Activated T-cell treated with anti-CD3 and anti-CD28 coated beads for 1 hour (primary cell): ENCODE results near the gene TRIM3.

Experiments
- DNase-seq: peaks from one replicate; pipeline ENCODE4 v3.0.0-alpha.2; 2020; ENCODE audit warnings: low read depth

The TRIM3 gene

DNA sequence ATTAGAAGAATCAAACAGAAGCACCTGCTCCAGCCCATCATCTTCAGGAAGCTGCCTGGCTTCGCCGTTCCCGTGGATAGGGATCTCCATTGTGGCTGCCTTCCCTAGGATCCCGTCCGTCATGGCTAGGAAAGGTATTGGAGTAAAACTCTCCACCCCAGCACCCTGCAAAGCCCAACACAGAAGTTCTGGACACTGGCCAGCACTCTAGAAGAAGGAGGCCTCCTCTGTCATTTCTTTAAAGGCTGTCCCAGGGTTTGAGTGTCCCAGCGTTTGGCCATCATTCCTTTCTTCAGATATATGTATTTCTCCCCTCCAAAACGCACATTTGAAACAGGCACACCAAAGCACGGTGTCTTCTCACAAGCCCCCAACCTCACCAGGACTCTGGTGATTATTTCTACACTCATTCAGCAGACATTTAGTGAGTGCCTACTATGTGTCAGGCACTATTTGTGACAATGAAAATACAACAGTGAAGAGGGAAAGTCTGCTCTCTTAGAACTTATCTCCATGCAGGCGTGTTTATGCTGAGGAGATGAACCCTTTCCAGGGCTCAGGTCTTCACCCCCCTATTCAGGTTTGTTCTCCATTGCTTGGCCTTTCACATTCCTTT is 6.7 kb upstream of the TRIM3 start:
- no peak for DNase-seq

GRCh38 chr11:6476571-6476970 is 2.8 kb upstream of the TRIM3 start:
- no peak for DNase-seq

DNA sequence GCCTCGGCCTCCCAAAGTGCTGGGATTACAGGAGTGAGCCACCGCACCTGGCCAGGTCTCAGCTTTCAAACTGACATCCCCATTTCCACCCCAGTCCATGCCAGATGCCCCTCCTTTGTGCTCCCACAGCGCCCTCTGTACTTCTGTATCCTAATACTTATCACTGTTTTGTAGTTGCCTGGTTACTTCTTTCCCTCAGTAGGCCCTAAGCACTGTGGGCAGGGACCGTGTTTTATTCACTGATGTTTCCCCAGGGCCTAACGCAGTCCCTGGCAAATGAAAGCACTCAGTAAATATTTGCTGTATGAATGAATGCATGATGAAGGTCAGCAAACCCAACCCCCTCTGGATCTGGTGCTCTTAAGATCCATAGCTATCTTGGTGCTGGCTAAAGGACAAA is 2.2 kb upstream of the TRIM3 start:
- no peak for DNase-seq

- DNase-seq = no peak
These were observed 1.2 kb upstream of the TRIM3 start for GRCh38 chr11:6474806-6475500.

DNA sequence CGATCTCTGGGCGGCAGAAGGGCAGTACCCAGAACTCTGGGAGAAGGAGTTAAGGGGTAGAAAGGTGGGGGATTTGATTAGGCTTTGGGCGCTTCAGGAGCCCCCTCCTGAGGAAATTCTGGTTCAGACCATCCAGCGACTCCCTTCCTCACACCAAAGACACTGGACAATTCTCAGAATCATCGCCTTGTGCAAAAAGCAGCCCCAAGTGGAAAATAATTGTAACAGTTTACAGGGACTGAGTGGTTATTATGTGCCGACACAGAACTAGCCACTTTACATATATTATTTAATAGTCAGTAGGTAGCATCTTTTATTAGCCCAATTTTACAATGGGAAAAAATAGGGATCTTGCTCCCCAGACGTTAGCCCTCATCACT is 662 bp upstream of the TRIM3 start:
- no peak for DNase-seq

DNA sequence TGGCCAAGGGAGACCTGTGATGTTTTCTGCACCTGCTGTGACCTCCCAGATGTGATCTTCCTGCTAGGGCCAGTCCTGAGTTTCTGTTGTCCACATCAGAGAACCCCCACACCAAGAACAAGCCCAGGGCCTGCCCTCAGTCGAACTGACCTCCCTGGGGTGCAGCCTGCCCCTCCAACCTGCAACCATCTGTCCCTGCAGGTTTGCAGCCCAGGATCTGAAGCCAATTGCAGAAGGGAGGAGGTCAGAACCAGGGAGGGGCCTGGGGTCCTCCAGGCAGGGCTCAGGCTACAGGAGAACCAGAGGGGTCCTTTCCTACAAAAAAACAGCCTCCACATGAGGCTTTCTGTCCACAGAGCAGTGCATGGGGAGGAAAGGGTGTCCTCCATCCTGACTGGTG is 807 bp downstream of the TRIM3 start:
- no peak for DNase-seq

- DNase-seq = no peak
These were observed 4.1 kb downstream of the TRIM3 start for GRCh38 chr11:6469599-6469998.

- DNase-seq = no peak
These were observed 4.8 kb downstream of the TRIM3 start for GRCh38 chr11:6468712-6469495.

GRCh38 chr11:6459099-6459450 is 14.7 kb downstream of the TRIM3 start:
- no peak for DNase-seq

DNA sequence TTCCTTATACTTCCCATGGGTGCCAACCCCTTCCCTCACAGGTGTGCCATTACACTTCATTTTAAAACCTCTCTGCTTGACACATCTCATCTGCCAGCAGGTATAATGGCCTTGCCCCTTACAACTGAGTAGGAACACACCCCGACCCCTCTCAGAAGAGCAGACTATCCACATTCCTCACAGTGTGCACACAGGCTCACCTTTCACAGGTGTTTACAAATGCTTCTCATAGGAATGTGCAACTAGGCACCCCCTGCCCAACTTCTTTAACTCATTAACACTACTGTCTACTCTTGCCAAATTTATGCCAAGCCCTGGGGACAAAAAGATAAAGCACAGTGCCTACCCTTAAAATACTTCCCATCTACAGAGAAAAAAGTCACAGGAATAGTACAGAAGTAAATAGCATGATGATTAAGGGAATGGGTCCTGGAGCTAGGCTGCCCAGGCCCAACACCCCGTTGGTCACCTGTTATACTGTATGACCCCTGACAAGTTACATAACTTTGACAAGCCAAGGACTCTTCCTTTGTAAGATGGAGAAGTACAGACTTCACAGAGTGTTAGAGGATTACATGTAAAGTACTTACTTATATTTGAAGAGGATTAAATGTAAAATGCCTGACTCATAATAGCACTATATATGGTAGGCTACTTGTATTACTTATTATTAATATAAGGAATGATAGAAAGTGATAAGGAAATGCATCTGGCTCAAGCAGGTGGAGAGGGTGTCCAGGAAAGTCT is 15.2 kb downstream of the TRIM3 start:
- no peak for DNase-seq

DNA sequence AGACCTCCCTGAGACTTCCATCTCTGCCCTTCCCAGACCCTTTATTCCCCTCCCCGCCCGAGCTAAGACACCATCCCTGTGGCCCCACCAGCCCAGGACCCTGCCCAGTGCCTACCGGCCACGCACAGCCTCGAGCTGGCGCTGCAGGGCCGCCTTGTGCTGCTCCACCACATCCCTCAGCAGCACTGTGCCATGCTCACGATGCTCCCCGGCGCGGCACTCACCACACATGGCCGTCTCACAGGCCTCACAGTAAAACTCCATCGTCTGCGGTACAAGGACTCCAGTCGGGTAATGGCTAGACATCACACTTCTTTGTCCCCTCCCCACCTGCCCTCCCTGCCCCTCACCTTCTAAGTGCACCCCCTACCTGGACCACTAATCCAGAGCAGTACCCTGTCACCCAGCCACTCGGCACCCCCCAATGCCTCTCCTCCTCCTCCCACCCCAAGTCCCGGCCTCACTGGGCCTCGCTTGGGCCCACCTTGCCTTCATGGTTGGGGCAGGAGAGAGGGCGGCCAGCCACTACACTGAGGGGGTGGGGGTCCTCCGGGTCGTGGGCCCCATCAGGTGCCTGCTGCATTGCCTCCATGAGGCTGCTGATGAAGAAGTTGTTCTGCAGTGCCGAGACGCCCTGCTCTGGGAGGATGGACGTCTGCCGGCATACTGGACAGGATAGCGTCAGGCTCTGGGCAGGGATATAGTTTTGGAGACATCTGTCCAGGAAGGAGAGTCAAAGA is 16.0 kb downstream of the TRIM3 start:
- DNase-seq = no peak

DNA sequence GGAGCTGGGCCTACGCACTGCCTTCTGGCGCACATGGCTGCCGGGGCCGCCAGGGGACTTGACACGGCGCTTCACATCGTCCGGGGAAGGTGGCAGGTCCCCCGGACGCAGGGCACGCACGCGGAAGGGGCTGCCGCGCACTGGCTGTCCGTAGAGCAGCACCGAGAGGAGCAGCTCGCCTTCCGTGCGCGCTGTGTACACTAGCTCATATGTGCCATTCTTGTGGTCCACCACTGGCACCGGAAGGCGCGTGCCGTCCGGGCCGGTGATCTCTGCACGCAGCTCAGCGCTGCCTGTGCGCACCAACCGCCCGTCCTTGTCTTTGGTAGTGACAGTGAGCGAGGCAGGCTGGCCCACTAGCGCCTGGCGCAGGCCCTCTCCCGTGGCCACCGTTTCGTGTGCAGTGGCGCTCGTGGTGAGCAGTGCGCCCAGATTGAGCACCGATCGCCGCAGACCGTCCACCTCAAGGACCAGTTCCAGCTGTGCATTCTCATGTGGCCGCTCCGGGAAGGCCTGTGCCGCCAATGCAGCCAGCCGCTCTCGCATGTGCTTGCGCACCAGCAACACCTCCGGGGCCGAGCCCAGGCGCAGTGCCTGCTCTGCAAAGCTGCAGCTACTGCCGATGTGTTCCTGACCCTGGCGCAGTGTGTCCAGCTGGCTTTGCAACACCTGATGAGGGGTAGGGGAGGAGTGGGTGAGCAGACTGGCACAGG is 17.2 kb downstream of the TRIM3 start:
- no peak for DNase-seq

DNA sequence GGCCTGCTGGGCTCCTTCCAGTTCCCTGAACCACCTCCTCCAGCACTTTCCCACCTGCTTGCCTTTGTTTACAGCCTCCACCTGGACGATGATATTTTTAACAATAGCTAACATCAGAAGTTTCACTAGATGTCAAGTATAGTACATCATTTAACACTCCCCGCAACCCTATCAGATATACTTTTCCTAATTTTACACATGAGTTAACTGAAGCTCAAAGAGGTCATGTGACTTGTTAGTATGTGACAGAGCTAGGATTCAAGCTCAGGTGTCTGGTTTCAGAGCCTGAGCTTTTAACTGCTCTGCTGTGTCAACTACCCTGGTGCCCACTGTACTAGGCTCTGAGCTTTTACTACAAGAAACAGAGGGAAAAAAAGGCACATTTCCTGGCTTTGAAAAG is 18.7 kb downstream of the TRIM3 start:
- DNase-seq = no peak

DNA sequence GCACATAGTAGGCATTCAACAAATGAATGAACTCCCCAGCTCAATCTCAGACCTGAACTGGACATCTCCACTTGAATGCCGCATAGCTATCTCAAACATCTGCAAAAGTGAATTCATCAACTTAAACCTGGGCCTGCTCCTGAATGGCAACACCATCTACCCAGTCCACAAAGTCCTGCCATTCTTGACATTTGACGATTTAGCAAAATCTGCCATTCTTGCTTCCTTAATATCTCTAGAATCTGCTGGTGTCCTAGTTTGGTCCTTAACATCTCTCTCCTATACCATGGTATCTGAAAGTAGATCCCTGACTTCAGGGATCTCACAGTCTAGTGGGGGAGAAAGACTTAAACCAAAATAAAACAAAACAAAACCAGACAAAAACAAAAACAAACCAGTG is 20.6 kb downstream of the TRIM3 start:
- DNase-seq = no peak

DNA sequence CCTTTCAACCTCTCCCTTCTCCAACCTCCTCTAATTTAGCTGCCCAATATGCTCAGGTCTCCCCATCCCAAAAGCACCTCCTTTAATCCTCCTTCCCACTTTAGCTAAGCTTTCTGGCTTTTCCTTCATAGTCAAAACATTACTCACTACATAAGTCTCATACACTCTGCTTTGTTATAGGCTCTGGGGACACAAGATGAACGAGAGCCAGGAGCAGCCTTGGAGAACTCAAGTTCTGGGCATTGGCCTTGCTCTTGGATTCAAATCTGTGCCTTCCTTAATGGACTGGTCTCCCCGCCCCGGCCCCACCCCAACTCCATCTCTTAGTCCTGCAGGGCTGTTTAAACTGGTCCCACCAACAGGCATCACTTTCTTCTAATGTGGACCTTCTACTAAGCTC is 21.5 kb downstream of the TRIM3 start:
- DNase-seq = no peak

DNA sequence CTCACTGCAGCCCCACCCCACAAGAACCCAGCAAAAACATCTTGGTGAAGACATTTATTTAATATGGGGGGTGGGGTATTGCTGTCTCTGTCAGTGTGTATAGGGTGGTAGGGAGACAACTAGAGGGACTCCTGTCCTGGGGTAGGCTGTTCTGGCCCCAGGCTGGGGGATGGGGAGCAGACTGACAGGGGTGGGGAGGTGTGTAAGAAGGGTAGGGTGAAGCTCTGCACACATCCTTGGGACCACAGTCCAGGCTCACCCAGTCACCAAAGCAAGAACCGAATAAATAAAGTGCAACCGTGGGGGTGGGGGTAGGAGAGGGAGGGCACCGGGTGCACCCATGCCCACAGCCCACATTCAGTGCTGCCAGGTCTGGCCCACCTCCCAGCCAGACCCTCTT is 25.2 kb downstream of the TRIM3 start:
- DNase-seq = no peak

DNA sequence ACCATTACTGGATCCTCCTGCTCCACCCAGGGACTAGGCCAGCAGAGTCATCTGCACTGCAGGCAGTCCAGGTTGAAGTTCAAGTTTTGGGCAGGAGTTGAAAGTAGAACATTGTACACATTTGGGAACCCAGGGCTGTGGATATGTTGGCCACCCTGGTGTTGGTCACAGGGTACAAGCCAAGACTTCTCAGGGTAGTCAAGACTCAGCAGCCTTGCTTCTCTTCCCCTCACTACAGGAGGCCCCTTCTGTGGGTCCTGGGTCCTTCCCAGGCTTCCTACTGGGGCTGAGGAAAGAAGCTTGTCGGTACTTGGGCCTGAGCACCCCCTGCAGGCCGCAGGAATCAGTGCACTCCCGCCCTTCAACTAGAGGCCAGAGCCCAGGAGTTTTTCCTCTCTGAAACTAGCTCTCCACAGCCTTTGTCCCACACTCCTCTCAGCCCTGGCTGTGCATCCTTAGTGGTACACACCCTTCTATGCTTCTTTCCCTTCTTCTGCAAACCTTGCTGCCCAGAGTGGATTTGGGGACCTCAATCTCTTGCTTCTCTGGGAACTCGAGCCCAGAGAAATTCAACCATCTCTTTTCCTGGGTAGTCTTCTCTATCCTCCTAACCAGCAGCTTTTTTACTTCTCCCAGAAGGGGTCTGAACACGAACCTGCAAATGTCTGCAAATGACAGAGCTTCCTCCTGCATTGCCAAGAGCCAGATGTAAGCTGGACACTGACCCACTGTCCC is 30.3 kb downstream of the TRIM3 start:
- DNase-seq = peak; percentile 47

- DNase-seq = no peak
These were observed 31.3 kb downstream of the TRIM3 start for GRCh38 chr11:6442441-6442840.

DNA sequence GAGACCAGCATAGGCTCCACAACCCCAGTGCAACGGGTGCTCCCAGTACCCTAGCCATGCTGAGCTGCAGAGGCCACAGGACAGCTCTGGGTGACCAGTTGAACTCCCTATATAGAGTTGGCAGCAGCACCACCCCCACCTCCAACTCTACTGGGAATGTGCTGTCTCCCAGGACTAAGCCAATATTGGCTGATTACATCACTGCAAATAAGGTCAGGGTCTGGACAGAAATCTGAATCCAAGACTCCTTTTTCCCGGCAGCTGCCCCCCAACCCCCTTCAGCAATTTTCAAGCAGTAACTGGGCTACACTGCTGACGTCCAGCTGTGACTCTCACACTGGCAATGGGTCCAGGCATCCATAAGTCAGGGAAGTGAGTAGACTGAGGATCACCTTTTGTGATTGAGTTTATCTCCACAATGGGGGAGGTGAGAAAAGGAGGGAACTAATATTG is 32.8 kb downstream of the TRIM3 start, which contains the start of gene HPX:
HPX (minus strand) TSS at position 82 of the 453 bp plus-strand sequence; CDS start at position 58, 24 bp downstream.
- no peak for DNase-seq

DNA sequence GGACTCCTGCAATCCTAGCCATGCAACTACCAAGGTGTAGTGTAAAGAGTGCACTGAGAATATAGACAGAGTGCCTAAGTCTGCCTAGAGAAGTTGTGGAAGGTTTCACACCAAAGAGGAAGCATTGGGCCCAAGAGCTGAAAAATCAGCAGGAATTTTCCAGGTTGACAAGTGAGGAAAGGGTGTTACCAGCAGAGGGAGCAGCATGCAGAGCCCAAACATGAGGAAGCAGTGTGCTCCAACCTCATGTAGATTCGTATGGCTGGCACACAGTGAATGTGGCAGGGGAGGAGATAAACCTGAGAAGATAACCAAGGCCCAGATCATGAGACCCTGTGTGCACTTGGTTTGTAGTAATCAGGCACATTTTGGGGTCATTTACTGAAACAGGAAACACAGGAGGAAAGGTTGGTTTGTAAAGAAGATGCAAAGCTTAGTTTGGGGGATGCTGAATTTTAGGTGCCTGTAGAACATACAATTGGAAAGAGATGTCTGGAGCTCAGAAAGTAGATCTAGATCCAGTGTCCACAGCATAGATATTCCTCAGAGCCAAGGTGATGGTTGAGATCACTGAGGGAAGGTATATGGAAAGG is 34.7 kb downstream of the TRIM3 start:
- peak; percentile 7 for DNase-seq
